HG03066 (cell line): ENCODE results near the gene DHX58.

Experiments used
- ATAC-seq: cut with Tn5 transposase; IDR thresholded peaks from one replicate; pipeline ENCODE4 v1.9.1; 2021; ENCODE audit warnings: low read depth; ENCODE audit not compliant: unreplicated experiment

The DHX58 gene

GRCh38 chr17:42130310-42130936 lies 17.9 kb upstream of the DHX58 start:
- no peak for ATAC-seq

DNA sequence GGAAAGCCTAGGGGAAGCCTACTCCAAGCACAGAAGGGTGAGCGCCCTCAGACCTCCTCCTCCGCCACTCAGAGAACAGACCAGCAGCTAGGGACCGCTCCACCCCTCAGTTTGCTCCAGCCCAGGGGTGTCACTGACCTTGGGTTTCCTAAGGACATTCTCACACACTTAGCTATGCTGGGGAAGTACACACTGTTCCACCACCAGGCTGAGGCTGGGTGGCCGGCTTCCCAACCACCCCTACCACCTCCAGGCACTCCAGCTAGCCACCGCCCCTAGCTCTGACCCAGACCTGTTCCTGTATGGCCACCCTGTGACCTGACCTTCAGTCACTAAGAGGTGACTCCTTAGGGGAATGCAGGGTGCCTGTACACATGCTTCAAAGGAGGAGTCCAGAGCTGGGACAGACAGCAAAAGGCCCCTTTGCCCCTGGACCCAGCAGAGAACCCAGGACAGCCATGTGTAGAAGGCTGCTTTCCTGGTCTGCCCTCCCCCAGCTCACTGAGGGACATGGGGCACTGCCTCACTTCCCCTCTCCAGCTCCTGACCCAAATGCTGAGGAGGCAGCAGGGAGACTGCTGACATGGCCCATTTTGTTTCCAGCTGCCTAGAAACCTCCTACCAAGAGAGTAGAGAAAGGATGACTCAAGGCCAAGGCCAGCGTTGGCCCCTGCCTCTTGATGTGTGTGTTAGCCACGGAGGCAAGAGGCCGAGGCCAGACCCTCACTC lies 16.8 kb upstream of the DHX58 start:
- no peak for ATAC-seq

- no peak for ATAC-seq
These were observed 14.9 kb upstream of the DHX58 start for GRCh38 chr17:42127414-42127813.

DNA sequence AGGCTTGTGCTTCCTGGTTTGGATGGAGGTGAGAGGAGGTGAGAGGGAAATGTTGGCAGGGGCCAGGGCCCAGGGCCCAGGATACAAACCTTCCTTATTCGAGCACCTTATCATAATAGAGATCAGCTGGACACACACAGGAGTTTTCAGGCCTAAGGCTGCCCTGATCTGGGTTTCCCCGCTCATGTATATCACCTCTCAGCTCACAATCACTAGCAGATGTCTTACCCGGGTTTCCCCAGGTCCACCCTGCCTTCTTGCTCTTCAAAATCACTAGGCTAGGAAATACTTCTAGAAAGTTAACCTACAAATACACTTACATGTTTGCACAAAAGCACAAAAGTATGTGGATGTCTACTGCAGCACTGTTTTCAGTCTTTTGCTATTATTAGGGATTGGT lies 14.3 kb upstream of the DHX58 start:
- ATAC-seq: no peak

GRCh38 chr17:42125565-42125964 lies 13.1 kb upstream of the DHX58 start:
- ATAC-seq: no peak

- ATAC-seq: no peak
These were observed 11.7 kb upstream of the DHX58 start for GRCh38 chr17:42124256-42124655.

- no peak for ATAC-seq
These were observed 10.1 kb upstream of the DHX58 start, which contains the start of gene HSPB9 for GRCh38 chr17:42122371-42123303. HSPB9 (plus strand) TSS chr17:42122804; CDS start chr17:42122851, 47 bp downstream.

DNA sequence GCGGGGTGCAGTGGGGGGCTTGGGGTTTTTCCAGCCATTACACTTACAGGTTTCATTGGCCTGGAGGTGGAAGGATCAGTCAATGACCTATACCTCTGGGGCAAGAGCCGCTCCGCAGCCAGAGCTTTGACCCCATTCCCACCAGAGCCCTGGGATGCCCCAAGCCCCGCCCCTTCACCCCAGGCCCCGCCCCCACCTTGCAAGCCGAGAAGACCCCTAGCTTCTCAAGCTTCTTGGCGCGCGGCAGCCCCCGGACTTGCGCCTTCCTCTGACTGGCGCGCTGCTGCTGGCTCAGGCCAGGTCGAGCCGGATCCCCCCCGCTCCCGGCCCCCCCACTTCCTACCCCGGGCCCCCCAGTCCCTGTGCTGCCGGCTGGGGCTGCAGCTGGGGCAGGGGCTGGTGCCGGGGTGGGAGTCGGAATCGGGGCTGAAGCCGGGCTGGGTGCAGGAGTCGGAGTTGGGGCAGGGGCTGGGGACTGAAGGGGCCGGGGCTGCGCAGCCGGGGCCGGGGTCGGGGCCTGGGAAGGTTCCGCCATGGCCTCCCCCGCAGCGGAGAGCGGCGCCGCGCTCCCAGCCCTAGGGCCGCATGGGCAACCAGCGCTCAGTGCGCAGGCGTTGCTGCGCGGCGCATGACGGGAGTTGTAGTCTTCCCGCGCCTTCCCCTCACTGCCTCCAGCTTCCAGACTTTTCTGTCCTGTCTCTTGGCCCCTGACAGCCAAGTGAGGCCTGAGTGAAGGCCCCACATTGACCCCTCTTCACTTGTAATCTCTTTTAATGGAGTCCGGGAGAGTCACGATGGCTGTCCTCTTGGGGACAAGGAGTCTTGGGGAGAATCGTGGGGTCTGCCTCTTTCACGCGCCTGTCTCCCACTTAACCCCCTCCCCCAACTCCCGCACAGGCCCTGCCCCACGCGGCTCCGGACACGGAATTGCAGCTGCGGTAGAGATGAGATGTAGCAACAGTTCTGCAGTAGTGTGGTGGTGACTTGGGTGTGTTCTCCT lies 8.6 kb upstream of the DHX58 start, which contains the start of gene KAT2A:
TSS of gene KAT2A (minus strand) at position 598 of the 1,000 bp plus-strand sequence. CDS start at position 535, 63 bp downstream.
- ATAC-seq: no peak

DNA sequence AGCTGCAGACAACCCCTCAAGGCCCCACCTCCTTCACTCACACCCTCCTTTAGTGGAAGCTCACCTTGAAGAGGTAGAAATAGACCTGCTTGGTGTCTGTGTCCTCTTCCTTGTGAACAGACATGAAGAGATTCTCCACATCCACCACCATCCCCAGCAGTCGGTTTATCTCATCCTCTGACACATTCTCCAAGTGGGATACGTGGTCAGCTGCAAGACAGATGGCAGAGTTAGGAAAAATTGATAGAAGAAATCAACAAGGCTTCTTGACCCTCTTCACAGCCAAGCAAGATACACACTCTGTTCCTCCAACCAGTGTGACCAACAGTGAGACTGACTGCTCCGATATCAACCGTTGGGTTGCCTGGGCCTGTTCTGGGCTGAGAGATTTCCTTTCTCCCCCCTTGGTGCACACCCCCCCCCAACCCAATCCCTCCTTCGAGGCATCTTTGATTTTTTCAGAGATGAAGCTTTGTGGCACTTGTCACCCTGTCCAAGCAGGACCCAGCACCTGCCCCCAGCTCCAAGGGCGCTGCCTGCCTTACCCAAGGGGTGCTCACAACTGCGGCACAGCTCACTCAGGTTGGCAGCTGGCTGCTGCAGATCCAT lies 7.8 kb upstream of the DHX58 start:
- ATAC-seq: no peak

DNA sequence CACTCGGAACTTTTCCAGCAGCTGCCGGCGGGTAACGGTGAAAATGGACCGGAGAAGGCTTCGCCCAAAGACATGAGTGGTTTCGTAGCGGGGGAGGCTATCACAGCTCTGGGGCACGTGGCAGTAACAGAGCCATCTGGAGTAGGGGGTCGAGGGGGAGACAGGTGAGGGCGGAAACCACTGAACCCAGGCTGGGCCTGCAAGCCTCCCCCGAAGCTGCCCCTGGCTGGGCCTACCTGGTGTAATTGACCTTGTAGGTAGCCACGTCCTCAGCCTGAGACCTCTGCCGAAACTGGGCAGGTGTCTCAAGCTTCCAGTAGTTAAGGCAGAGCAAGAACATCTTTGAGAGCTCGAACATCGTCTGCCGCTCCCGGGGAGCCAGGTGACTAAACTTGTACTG lies 6.8 kb upstream of the DHX58 start:
- no peak for ATAC-seq

GRCh38 chr17:42118545-42118944 lies 6.0 kb upstream of the DHX58 start:
- no peak for ATAC-seq

DNA sequence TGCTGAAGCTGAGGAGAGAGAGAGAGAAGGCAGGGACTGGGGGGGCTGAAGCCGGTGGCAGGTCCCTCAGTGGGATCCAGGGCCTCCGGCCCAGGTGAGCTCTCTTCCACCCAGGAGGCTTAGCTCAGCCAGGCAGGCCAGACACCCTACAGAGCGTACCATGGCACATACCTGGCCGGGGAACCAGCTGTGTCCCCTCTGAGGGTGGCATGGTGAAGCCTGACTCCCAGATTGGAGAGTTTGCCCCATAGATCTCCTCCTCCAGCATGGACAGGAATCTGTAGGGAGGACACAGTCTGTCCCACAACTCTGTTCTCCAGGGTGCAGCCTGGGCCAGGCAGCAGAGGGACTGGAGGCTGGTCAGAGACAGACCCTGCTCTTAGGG lies 5.6 kb upstream of the DHX58 start:
- ATAC-seq: no peak

GRCh38 chr17:42117397-42118125 lies 5.0 kb upstream of the DHX58 start:
- ATAC-seq: no peak

GRCh38 chr17:42116705-42117396 lies 4.3 kb upstream of the DHX58 start:
- no peak for ATAC-seq

DNA sequence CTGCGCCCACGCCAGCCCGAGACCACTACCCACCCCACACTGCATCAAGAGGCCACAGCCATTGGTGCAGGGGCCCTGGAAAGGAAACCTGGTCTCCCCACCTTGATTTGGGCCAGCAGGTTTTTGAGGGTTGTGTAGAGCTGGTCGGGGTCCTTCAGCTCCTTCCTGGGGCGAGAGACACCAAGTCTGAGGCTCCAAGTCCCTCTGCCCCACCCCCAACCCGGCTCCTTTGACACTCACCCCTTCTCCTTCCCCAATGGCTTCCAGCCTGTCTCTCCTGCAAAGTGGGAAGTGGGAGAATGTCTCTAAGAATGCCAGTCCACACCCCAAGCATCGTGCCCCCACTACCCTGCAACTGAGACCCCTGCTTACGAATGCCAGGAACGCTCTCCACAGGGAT lies 1.6 kb upstream of the DHX58 start:
- no peak for ATAC-seq

- ATAC-seq: no peak
These were observed 967 bp upstream of the DHX58 start for GRCh38 chr17:42113293-42114069.

- peak; percentile 4 for ATAC-seq
These were observed 503 bp downstream of the DHX58 start for GRCh38 chr17:42111871-42112551.
